ENCODE measurements around the gene IL5.
A peak's percentile ranks its signal among the peaks of the same experiment; 100 is the strongest.

The IL5 gene

GRCh38 chr5:132498152-132498551 is 45.2 kb downstream of the IL5 start:
- DNase-seq: peak; percentile 42

DNA sequence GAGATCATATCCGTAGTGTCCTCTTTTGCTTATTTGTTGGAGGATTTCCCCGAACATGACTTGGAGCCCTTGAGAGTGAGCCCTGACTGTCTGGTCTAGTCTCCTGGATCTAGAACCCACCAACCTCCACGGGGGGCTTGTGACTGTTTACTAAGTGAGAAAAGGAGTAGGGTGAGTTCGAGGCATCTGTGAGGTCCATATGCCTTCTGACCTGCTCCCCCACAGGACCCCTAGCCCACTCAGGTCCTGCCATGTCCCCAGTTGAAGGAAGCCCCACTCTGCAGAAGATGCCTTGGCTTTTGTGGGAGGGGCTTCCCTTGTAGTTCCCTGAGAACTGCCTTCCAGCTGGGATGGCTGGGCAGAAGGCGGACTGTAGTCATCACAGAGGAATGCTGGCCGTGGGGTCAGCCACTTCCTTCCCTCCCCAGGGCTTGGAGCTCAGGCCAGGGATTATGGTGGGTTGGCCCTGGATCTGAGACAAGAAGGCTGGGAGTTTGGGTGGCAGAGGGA is 45.8 kb downstream of the IL5 start:
- DNase-seq: peak; percentile 96

GRCh38 chr5:132496631-132497487 is 46.5 kb downstream of the IL5 start:
- DNase-seq: peak; percentile 87

GRCh38 chr5:132496191-132496630 is 47.1 kb downstream of the IL5 start:
- peak; percentile 84 for DNase-seq

DNA sequence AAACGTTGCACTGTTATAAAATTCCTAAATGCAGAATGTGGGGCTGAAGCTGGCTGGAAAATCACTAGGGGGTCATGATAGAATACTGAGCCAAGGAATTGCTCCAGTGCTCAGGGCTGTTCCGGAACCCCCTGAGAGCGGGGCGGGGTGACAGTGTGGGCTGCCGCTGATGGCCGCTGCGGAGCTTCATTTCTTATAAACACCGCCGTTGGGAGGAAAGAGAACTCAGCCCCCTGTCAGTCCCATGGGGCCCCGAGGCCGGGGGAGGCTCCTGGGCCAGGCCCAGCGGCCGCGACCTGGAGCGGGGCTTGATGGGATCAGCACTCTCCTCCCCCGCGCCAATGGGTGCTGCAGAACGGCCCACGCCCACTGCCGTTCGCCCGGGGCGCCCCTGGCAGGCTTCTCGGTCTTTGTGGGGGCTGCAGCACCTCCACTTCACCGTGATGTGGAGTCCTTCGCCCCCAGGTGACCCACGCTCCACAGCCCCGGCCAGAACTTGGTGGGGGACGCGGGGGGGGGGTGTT is 47.6 kb downstream of the IL5 start:
- peak; percentile 87 for DNase-seq

DNA sequence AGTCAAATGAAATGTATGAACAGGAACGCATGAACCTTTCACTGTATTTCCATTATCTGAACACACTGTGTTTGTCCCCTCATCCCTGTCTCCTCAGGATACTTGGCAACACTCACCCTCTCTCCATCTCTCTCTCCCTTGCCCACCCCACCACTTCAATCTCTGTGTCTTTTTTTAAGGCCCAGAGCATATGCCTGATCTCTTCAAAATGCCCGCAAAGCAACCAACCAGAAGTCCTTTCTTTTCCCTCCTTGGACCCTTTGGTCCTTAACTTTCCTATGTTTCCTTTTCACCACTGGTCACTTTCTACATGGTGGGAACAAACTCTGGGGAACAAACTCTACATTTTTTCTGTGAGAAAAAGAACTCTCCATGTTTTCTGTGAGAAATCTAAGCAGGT is 49.5 kb downstream of the IL5 start:
- no peak for DNase-seq

GRCh38 chr5:132493241-132493640 is 50.1 kb downstream of the IL5 start:
- no peak for DNase-seq

DNA sequence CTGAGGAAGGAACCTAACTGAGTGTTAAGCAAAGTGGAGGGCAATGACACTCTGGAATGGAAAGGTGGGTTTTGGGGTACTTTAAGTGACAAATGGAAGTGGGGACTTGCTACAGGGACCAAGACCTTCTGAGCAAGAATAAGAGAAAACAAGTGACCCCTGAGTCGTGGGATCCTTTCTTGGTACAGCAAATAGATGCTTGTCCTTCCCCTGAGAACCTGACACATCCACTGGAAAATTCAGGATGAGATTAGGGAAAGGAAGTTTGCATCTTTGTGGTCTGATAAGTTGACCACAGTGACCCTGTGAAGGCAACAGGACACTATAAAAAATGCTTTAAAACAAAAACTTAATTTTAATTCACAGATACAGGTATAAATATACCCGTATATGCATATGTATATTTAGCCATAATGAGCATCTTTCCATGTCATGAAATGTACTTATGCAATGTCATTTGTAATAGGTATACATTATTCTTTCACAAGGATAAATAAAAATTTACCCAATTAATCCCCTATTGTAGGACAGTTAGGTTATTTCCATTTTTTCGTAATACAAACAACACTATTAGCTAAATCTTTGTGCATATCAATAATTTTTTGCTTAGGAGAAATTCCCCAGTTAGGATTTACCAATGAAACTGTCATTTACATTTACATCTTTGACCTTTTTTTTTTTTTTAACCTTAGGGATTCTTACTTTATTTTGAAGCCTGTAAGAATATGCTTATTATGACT is 50.8 kb downstream of the IL5 start:
- DNase-seq: no peak

Data from HCEC 1CT (cell line).